SK-N-SH treated with all-trans-retinoic acid at 6 μM for 48 hours (cell line): Measurements from ENCODE around the gene NADSYN1.

ENCODE experiments used
- ATAC-seq: fragments of 200-7000 bp; cut with Tn5 transposase; 3 replicates; pipeline ENCODE4 v1.9.1; 2020; ENCODE audit warnings: mild to moderate bottlenecking, moderate library complexity
- ARNTL ChIP-seq: fragments of 450-650 bp; formaldehyde crosslinking; IDR thresholded peaks from 2 replicates; pipeline ENCODE4 v1.5.0; 2020; ENCODE audit warnings: low read depth, mild to moderate bottlenecking, moderate library complexity, borderline replicate concordance
- BACH2 ChIP-seq: fragments of 250-450 bp; sonication (Bioruptor Pico); IDR thresholded peaks from 2 replicates; pipeline ENCODE4 v1.9.0; 2021; ENCODE audit warnings: mild to moderate bottlenecking, borderline replicate concordance
- GLIS3 ChIP-seq: fragments of 250-450 bp; sonication (Bioruptor Pico); IDR thresholded peaks from 2 replicates; pipeline ENCODE4 v1.5.0; 2020; ENCODE audit warnings: mild to moderate bottlenecking, moderate library complexity
- ISL1 ChIP-seq: fragments of 250-450 bp; sonication (Bioruptor Pico); IDR thresholded peaks from 2 replicates; pipeline ENCODE4 v2.1.2; 2022; ENCODE audit warnings: mild to moderate bottlenecking, moderate library complexity
- OSR1 ChIP-seq: fragments of 250-450 bp; sonication (Bioruptor Pico); IDR thresholded peaks from 2 replicates; pipeline ENCODE4 v1.8.0; 2022; ENCODE audit warnings: moderate library complexity, mild to moderate bottlenecking, inconsistent platforms
- PPARA ChIP-seq: fragments of 250-450 bp; sonication (Bioruptor Pico); IDR thresholded peaks from 2 replicates; pipeline ENCODE4 v1.5.0; 2020; ENCODE audit warnings: mild to moderate bottlenecking, borderline replicate concordance
- RARB ChIP-seq: fragments of 250-450 bp; sonication (Bioruptor Pico); IDR thresholded peaks from 2 replicates; pipeline ENCODE4 v1.8.0; 2021; ENCODE audit warnings: mild to moderate bottlenecking, moderate library complexity
- SNAI2 ChIP-seq: fragments of 250-450 bp; sonication (Bioruptor Pico); IDR thresholded peaks from 2 replicates; pipeline ENCODE4 v1.5.0; 2020; ENCODE audit warnings: mild to moderate bottlenecking, moderate library complexity
- TOX ChIP-seq: fragments of 250-450 bp; sonication (Bioruptor Pico); IDR thresholded peaks from 2 replicates; pipeline ENCODE4 v1.8.0; 2021; ENCODE audit warnings: mild to moderate bottlenecking, moderate library complexity, borderline replicate concordance
- ZC3H10 ChIP-seq: fragments of 250-450 bp; sonication (Bioruptor Pico); IDR thresholded peaks from 2 replicates; pipeline ENCODE4 v1.5.1; 2021; ENCODE audit warnings: mild to moderate bottlenecking, moderate library complexity
- ZFP30 ChIP-seq: fragments of 450-650 bp; formaldehyde crosslinking; IDR thresholded peaks from 2 replicates; pipeline ENCODE4 v1.5.0; 2022; ENCODE audit warnings: mild to moderate bottlenecking, moderate library complexity
- ZNF565 ChIP-seq: fragments of 450-650 bp; formaldehyde crosslinking; conservative IDR thresholded peaks from 2 replicates; pipeline ENCODE4 v1.5.0; 2020; ENCODE audit warnings: low read depth, mild to moderate bottlenecking, moderate library complexity
- ZNF70 ChIP-seq: fragments of 450-650 bp; formaldehyde crosslinking; IDR thresholded peaks from 2 replicates; pipeline ENCODE4 v1.5.0; 2020; ENCODE audit warnings: mild to moderate bottlenecking, moderate library complexity
- ZNF8 ChIP-seq: fragments of 450-650 bp; formaldehyde crosslinking; IDR thresholded peaks from 2 replicates; pipeline ENCODE4 v1.5.0; 2020; ENCODE audit warnings: mild to moderate bottlenecking, moderate library complexity
- TF ChIP-seq, protein P1 (sequence below): fragments of 250-450 bp; sonication (Bioruptor Pico); IDR thresholded peaks from 2 replicates; pipeline ENCODE4 v1.8.0; 2021; ENCODE audit warnings: low read depth, mild to moderate bottlenecking, moderate library complexity, borderline replicate concordance
- TF ChIP-seq, protein P2 (sequence below): fragments of 250-450 bp; sonication (Bioruptor Pico); IDR thresholded peaks from 2 replicates; pipeline ENCODE4 v1.5.1; 2021; ENCODE audit warnings: mild to moderate bottlenecking, moderate library complexity
- TF ChIP-seq, protein P3 (sequence below): fragments of 250-450 bp; sonication (Bioruptor Pico); IDR thresholded peaks from 2 replicates; pipeline ENCODE4 v1.8.0; 2020; ENCODE audit warnings: mild to moderate bottlenecking, moderate library complexity, borderline replicate concordance
- TF ChIP-seq, protein P4 (sequence below): fragments of 250-450 bp; sonication (Bioruptor Pico); IDR thresholded peaks from 2 replicates; pipeline ENCODE4 v1.5.0; 2020; ENCODE audit warnings: mild to moderate bottlenecking, moderate library complexity

NADSYN1 gene

DNA sequence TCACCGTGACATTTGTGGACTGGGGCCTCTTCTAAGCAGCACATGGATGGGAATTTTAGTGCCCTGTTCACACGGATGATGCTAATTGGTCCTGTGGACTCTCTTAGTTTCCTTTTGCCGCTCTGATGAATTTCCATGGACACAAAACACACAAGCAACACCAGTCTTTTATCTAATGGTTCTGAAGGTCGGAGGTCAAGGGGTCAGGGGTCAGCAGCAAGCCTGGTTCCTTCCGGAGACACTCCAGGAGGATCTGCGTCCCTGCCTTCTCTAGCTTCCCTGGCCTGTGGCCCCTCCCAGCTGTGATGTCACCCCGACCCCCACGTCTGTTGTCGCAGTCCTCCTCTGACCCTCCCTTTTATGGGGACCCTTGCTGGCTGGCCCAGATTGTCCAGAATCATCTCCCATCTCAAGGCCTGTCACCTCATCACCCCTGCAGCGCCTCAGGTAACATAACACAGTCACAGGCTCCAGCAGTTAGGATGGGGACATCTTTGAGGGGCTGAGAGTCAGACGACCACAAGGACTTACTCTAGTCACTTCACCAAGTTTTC, 6.8 kb downstream of the NADSYN1 start:
- TF ChIP-seq ISL1 (no peak), ZC3H10 (no peak), OSR1 (CRISPR knock-in tag) (no peak), PPARA (CRISPR knock-in tag) (no peak), TOX (no peak), RARB (CRISPR knock-in tag) (no peak), ARNTL (CRISPR knock-in tag) (no peak), ZFP30 (CRISPR knock-in tag) (no peak), ZNF565 (CRISPR knock-in tag) (no peak), ZNF8 (no peak)
- TF ChIP-seq, protein P1, sequence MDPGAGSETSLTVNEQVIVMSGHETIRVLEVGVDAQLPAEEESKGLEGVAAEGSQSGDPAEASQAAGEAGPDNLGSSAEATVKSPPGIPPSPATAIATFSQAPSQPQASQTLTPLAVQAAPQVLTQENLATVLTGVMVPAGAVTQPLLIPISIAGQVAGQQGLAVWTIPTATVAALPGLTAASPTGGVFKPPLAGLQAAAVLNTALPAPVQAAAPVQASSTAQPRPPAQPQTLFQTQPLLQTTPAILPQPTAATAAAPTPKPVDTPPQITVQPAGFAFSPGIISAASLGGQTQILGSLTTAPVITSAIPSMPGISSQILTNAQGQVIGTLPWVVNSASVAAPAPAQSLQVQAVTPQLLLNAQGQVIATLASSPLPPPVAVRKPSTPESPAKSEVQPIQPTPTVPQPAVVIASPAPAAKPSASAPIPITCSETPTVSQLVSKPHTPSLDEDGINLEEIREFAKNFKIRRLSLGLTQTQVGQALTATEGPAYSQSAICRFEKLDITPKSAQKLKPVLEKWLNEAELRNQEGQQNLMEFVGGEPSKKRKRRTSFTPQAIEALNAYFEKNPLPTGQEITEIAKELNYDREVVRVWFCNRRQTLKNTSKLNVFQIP: no peak
- no peak for ATAC-seq

DNA sequence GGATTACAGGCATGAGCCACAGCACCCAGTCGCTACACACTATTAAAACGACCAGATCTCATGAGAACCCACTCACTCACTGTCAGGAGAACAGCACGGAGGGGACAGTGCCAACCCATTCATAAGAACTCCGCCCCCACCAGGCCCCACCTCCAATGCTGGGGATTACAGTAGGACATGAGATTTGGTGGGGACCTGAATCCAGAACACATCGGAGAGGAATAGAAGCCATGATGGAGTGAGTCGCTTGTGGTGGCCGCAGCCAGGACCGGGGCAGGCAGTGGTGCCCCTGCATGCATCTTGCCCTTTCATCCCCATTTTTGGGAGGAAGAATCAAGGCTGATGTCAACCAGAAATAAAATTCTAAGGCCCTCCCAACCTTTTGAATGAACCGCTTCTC, 8.7 kb downstream of the NADSYN1 start:
- TF ChIP-seq GLIS3 (CRISPR knock-in tag): no peak
- TF ChIP-seq ZNF70: no peak
- TF ChIP-seq SNAI2 (CRISPR knock-in tag): no peak
- no peak for TF ChIP-seq ZNF565 (CRISPR knock-in tag)
- no peak for TF ChIP-seq ZNF8
- TF ChIP-seq, all 23 proteins: peak for 0
- no peak for ATAC-seq

DNA sequence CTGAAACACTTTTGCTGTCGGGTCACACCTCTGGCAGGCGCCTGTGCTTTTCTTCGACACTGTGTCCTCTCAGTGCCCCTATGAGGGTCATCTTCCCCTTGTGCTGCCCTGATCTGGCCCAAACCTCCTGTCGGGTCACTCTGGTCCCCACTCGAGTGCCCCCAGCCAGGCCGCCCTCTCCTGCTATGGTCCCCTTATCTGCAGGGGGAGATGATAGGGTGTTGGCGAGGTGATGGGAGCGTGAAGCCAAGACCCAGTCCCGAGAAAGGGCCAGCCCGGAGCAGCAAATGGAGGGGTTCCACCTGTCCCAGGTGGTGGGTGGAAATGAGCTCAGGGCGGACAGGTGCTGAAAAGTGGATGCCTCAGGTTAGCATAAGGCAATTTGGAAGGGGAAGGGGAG, 9.7 kb downstream of the NADSYN1 start:
- ATAC-seq: no peak
- no peak for TF ChIP-seq TOX
- TF ChIP-seq ZFP30 (CRISPR knock-in tag): no peak
- TF ChIP-seq, protein P2, sequence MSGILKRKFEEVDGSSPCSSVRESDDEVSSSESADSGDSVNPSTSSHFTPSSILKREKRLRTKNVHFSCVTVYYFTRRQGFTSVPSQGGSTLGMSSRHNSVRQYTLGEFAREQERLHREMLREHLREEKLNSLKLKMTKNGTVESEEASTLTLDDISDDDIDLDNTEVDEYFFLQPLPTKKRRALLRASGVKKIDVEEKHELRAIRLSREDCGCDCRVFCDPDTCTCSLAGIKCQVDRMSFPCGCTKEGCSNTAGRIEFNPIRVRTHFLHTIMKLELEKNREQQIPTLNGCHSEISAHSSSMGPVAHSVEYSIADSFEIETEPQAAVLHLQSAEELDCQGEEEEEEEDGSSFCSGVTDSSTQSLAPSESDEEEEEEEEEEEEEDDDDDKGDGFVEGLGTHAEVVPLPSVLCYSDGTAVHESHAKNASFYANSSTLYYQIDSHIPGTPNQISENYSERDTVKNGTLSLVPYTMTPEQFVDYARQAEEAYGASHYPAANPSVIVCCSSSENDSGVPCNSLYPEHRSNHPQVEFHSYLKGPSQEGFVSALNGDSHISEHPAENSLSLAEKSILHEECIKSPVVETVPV: no peak
- TF ChIP-seq ZNF565 (CRISPR knock-in tag): no peak
- TF ChIP-seq, protein P3, sequence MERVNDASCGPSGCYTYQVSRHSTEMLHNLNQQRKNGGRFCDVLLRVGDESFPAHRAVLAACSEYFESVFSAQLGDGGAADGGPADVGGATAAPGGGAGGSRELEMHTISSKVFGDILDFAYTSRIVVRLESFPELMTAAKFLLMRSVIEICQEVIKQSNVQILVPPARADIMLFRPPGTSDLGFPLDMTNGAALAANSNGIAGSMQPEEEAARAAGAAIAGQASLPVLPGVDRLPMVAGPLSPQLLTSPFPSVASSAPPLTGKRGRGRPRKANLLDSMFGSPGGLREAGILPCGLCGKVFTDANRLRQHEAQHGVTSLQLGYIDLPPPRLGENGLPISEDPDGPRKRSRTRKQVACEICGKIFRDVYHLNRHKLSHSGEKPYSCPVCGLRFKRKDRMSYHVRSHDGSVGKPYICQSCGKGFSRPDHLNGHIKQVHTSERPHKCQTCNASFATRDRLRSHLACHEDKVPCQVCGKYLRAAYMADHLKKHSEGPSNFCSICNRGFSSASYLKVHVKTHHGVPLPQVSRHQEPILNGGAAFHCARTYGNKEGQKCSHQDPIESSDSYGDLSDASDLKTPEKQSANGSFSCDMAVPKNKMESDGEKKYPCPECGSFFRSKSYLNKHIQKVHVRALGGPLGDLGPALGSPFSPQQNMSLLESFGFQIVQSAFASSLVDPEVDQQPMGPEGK (CRISPR knock-in tag): no peak
- no peak for TF ChIP-seq OSR1 (CRISPR knock-in tag)
- no peak for TF ChIP-seq SNAI2 (CRISPR knock-in tag)
- TF ChIP-seq, all 23 proteins: peak for 0

DNA sequence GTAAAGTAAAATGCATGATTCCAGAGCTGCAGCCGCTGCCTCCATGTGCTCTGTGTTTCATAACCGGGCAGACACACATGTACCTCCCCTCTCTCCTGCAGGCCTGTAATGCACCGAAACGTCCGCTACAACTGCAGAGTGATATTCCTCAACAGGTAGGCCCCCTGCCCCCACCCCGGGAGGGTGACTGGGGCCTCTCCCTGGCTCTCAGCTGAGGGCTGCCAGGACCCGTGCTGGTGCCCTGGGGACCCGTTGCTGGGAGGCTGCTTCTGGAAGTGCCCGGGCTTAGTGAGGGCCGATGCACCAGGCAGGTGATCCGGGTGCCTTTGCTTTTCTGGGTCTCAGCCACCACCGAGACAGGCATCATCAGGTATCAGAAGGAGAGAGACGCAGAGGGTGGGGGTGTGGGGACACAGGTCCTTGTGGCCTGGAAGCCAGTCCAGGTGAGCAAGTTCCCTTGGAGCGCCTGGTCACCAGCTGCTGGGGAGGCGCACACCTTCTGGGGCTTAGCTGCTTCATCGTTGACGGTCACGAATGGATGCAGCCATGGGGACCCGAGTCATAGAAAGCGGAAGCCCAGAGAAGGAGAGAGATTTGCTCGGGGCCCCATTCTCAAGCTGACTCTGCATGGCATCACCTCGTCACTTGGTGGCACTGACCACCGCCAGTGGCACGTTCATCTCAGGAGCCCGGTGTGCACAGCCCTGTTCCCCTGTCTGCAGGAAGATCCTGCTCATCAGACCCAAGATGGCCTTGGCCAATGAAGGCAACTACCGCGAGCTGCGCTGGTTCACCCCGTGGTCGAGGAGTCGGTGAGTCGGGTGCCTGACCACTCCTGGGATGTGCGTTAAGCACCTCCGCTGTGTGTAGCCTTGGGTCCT, 10.6 kb downstream of the NADSYN1 start:
- TF ChIP-seq, protein P2: no peak
- TF ChIP-seq BACH2 (CRISPR knock-in tag): no peak
- TF ChIP-seq ARNTL (CRISPR knock-in tag): no peak
- no peak for TF ChIP-seq TOX
- TF ChIP-seq ZC3H10: no peak
- TF ChIP-seq, protein P4, sequence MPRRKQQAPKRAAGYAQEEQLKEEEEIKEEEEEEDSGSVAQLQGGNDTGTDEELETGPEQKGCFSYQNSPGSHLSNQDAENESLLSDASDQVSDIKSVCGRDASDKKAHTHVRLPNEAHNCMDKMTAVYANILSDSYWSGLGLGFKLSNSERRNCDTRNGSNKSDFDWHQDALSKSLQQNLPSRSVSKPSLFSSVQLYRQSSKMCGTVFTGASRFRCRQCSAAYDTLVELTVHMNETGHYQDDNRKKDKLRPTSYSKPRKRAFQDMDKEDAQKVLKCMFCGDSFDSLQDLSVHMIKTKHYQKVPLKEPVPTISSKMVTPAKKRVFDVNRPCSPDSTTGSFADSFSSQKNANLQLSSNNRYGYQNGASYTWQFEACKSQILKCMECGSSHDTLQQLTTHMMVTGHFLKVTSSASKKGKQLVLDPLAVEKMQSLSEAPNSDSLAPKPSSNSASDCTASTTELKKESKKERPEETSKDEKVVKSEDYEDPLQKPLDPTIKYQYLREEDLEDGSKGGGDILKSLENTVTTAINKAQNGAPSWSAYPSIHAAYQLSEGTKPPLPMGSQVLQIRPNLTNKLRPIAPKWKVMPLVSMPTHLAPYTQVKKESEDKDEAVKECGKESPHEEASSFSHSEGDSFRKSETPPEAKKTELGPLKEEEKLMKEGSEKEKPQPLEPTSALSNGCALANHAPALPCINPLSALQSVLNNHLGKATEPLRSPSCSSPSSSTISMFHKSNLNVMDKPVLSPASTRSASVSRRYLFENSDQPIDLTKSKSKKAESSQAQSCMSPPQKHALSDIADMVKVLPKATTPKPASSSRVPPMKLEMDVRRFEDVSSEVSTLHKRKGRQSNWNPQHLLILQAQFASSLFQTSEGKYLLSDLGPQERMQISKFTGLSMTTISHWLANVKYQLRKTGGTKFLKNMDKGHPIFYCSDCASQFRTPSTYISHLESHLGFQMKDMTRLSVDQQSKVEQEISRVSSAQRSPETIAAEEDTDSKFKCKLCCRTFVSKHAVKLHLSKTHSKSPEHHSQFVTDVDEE (CRISPR knock-in tag): no peak
- no peak for TF ChIP-seq RARB (CRISPR knock-in tag)
- no peak for ATAC-seq
